ENCODE results near the gene KLHL35.

The KLHL35 gene

GRCh38 chr11:75468534-75469340, 35.7 kb upstream of the KLHL35 start:
- DNase-seq: no peak

GRCh38 chr11:75467881-75468280, 34.9 kb upstream of the KLHL35 start:
- no peak for DNase-seq

- no peak for DNase-seq
These were observed 34.3 kb upstream of the KLHL35 start for GRCh38 chr11:75467311-75467710.

- DNase-seq: no peak
These were observed 32.9 kb upstream of the KLHL35 start for GRCh38 chr11:75465701-75466531.

GRCh38 chr11:75463106-75463774, 30.2 kb upstream of the KLHL35 start:
- DNase-seq: no peak

GRCh38 chr11:75462117-75462653, 29.2 kb upstream of the KLHL35 start:
- no peak for DNase-seq

GRCh38 chr11:75461151-75461550, 28.1 kb upstream of the KLHL35 start:
- no peak for DNase-seq

GRCh38 chr11:75456596-75457183, 23.7 kb upstream of the KLHL35 start:
- no peak for DNase-seq

GRCh38 chr11:75454987-75455386, 22.0 kb upstream of the KLHL35 start:
- no peak for DNase-seq

GRCh38 chr11:75453916-75454655, 21.1 kb upstream of the KLHL35 start:
- DNase-seq: no peak

- DNase-seq: peak; percentile 32
These were observed 18.1 kb upstream of the KLHL35 start for GRCh38 chr11:75450826-75451821.

GRCh38 chr11:75450236-75450635, 17.2 kb upstream of the KLHL35 start:
- DNase-seq: no peak

- DNase-seq: no peak
These were observed 16.8 kb upstream of the KLHL35 start for GRCh38 chr11:75449776-75450175.

GRCh38 chr11:75449271-75449670, 16.3 kb upstream of the KLHL35 start:
- DNase-seq: no peak

GRCh38 chr11:75447415-75447814, 14.4 kb upstream of the KLHL35 start:
- no peak for DNase-seq

GRCh38 chr11:75445315-75445953, 12.4 kb upstream of the KLHL35 start:
- peak; percentile 73 for DNase-seq

GRCh38 chr11:75443043-75443442, 10.0 kb upstream of the KLHL35 start:
- DNase-seq: no peak

GRCh38 chr11:75442161-75442885, 9.3 kb upstream of the KLHL35 start:
- DNase-seq: no peak

GRCh38 chr11:75441804-75442132, 8.8 kb upstream of the KLHL35 start:
- no peak for DNase-seq
